HG02884 (cell line): ENCODE data around the gene KANK4.

ENCODE experiments used
- ATAC-seq: cut with Tn5 transposase; IDR thresholded peaks from one replicate; pipeline ENCODE4 v1.9.1; 2021; ENCODE audit warnings: mild to moderate bottlenecking, moderate library complexity; ENCODE audit not compliant: unreplicated experiment

Gene KANK4

DNA sequence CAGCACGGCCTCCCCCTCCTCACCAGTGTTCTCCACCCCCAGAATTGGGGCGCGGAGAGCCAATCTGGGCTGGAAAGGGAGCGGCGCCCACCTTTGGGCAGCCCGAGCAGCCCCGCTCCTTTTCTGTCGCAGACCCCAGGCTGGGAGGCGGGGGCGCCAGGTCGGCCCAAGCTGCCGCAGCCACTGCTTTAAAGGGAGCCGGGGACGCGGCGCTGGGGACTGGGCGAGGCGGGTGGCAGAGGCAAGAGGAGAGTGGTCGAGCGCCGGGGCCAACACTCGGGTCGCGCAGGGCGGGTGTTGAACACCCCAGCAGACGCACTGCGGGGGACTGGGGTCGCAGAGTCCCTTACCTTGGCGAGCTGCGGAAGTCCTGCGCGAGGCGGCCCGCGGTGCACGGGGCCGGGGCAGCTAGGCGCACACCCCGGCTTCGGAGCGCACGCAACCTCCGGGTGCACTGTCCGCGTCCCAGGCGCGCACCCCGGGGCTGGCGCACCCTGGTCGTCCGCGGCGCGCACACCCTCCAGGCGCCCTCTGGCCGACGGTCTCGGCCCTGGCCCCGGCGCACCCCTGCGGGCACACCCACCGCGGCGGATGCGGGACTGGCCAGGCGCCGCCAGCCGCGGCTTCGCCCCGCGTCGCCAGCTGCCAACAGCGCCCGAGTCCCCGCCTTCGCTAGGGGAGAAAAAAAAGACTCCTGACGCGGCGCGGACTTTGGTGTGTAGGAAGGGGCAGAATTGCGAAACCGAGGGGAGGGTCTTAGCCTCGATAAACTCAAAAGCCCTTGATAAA lies at the start of gene KANK4:
TSS of gene KANK4 (minus strand) at position 679 of the 789 bp plus-strand sequence. CDS start 37,870 bp downstream, outside the sequence.
- no peak for ATAC-seq

GRCh38 chr1:62368989-62369388 lies 49.8 kb upstream of the KANK4 start:
- no peak for ATAC-seq

- no peak for ATAC-seq
Measured at GRCh38 chr1:62367005-62367557, 47.8 kb upstream of the KANK4 start.

DNA sequence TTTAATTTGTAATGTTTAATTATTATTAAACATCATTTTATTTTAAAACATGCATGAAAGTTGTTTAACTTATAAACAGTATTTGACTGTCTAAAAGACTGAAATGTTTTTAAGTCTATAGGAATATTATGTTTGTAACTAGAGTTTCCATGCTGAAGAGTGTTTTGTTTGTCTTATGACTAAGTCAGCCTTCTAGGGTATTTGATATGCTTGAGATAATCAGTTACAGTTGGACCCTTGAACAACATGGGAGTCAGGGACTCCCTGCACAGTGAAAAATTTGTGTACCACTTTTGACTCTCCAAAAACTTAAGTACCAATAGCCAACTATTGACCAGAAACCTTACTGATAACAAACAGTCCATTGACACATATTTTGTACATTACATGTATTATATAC lies 45.5 kb upstream of the KANK4 start:
- no peak for ATAC-seq

GRCh38 chr1:62362926-62363325 lies 43.7 kb upstream of the KANK4 start:
- ATAC-seq = no peak

DNA sequence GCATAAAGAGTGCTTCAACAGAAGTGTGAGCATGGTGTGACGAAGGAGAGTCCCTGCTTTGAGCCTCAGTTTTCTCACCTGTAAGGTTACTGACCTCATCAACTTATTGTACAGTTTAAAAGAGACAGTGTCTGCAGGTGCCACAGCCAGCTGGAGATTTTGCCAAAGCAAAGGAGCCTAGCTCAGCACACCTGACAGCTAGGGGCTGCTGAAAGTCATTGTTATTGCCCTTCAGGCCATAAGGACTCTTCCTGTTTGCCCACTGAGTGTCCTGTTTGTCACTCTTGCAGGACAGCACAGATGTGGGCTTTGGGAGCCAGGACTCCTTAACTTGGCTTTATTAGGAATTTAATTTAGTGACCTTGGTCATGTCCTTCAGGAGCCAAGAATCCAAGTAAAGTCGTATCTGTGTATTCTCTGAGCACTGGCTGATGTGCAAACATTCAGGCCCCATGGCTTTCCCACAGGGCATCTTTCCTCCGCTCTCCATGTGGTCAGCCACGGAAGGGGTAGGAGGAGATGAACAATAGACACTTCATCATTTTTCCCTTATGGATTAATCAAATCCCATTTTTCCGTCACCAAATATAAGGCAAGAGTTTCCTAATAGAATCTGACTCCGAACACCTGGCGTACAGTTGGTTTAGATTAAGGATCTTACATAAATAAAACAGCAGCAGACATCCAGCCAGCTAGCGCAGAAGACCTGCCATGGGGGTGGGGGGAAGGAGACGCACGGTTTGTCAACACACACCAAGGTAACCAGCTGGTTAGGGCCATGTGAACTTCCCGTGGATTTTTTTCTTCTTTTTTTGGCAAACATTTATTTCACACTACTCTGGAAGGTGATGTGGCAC lies 43.1 kb upstream of the KANK4 start:
- no peak for ATAC-seq

DNA sequence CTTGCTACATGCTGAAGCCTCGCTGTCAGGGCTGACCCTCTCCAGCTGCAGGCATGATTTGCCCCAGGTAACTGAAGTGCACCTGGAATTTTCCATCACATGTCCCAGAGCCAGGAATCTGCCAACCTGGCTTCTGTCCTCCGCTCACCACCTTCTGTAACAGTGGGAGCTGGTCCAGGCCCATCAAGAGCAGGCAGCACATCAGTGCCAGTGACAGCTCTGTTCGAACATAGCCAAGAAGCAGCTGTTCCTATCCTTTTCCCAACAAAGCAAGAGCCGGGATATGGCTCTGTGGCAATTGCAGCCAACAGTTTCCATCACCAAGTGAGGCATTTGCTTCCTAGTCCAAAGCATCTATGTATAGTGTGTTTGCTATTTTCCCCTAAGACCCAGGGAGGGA lies 42.2 kb upstream of the KANK4 start:
- no peak for ATAC-seq

DNA sequence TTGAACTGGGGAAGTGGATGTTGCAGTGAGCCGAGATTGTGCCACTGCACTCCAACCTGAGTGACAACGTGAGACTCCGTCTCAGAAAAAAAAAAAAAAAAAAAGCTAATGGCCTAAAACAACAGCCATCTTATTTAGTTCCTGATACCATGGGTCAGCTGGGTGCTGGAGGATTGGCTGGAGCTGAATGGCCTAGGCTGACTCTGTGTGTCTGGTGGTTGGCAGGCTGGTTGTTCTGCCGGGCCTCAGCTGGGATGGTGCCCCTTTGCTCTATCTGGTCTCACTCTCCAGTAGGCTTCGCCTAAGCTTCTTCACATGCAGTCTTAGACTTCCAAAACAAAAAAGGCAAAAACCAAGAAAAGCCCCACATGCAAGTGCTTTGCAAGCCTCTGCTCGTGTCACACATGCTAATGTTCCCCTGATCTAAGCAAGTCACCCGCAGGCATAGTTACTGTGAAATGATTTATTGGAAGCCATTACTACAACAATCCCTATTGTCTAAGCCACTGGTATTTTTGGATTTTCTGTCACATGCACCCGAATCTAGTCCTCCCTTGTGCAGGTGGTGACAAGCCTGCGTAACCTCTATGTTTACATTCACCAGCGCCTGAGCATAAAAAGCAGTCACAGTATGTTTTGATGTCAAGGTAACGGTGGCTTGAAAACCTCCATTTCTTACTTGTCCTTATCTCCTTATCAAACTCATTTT lies 39.6 kb upstream of the KANK4 start:
- ATAC-seq = no peak

- ATAC-seq = no peak
Measured at GRCh38 chr1:62357916-62358315, 38.7 kb upstream of the KANK4 start.

GRCh38 chr1:62356257-62356835 lies 37.1 kb upstream of the KANK4 start:
- peak; percentile 55 for ATAC-seq

- ATAC-seq = no peak
Measured at GRCh38 chr1:62355095-62355494, 35.9 kb upstream of the KANK4 start.

- ATAC-seq = no peak
Measured at GRCh38 chr1:62353853-62354252, 34.6 kb upstream of the KANK4 start.

GRCh38 chr1:62352387-62352786 lies 33.2 kb upstream of the KANK4 start:
- no peak for ATAC-seq

- no peak for ATAC-seq
Measured at GRCh38 chr1:62349470-62350233, 30.4 kb upstream of the KANK4 start.

DNA sequence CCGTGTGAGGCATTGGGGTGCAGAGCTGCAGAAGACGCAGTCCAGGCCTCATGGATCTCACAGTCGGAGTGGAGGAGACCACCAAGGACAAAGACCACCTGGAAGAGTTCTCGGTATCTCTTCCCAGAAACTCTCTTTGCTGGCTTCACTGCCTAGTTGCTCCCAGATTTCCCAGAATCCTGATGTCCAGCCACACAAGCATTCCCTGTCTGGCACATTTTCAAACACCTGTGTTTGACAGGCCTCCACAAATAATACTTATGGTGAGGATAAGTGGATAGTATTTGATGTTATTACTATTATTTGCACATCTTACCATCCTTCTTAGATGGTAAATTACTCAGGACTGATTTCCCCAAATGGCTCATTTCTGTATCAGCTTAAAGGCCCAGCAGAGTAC lies 27.7 kb upstream of the KANK4 start:
- no peak for ATAC-seq

DNA sequence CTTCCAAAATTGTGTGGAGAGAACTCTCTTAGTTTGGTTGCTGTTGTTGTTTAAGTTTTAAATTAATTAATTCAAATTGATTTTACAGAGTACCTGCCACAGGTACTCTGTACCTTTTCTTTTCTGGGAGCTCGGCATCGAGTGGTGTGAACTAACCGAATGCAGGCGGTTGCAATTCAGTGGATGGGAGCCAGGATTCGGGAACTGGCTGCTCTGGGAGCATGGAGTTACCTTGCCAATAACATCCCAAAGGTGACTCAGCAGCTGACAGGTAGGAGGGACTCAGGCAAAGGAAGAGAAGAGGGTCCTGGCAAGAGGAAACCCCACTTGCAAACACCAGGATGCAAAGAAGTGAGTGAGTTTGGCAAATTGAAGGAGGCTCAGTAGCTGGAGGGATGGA lies 24.7 kb upstream of the KANK4 start:
- no peak for ATAC-seq

DNA sequence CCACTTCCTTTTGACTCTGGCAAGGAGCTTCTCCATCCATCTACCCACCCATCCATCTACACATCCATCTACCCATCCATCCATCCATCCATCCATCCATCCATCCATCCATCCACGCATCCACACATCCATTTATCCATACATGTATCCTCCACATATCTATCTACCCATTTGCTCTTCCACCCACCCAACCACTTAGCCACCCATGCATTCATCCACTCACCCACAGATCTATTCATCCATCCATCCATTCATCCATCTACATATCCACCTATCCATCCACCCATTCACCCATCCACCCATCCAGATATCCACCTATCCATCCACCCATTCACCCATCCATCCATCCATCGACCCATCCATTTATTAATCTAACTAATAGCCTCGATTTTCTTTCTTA lies 23.0 kb upstream of the KANK4 start:
- ATAC-seq = no peak

GRCh38 chr1:62341615-62342014 lies 22.4 kb upstream of the KANK4 start:
- no peak for ATAC-seq

GRCh38 chr1:62341089-62341488 lies 21.9 kb upstream of the KANK4 start:
- ATAC-seq = no peak
